AG04449 (cell line): ENCODE data around the gene LRG1.

Experiments
- CTCF ChIA-PET: fragments of 350-600 bp; formaldehyde crosslinking; extraction: SDS; loops from one replicate; lab custom pipeline; 2021; ENCODE audit warnings: antibody characterized with exemption; lab: Yijun Ruan, JAX
- POLR2A ChIA-PET: fragments of 400-600, 350-600 bp; formaldehyde crosslinking; extraction: SDS; loops from one replicate; lab custom pipeline; 2020; ENCODE audit warnings: antibody characterized with exemption, inconsistent platforms; lab: Yijun Ruan, JAX
- DNase-seq: peaks from one replicate; pipeline ENCODE4 v3.0.0-alpha.2; 2010; ENCODE audit warnings: low read depth, low spot score
- H3K4me3 ChIP-seq: 2 replicates; pipeline ENCODE4 v1.5.1; 2011; ENCODE audit warnings: low read depth, mild to moderate bottlenecking, control low read depth, low read length
- CTCF ChIP-seq: IDR thresholded peaks from one replicate; pipeline ENCODE4 v1.5.1; 2011; ENCODE audit warnings: mild to moderate bottlenecking, moderate library complexity, low read length, control low read depth, inconsistent platforms; ENCODE audit not compliant: insufficient read depth; ENCODE audit errors: missing control alignments

LRG1 gene

GRCh38 chr19:4510435-4511255 lies 29.2 kb downstream of the LRG1 start:
- no peak for TF ChIP-seq CTCF
- ChIA-PET CTCF (interaction anchor here (1.2 to 3.2 kb wide), 2 partner anchors 12 to 14 kb away, joined by 3 to 19 read pairs; no protein-coding TSS in a partner anchor), POLR2A (no interaction called here)
- no peak overlapping the region for H3K4me3 ChIP-seq
- DNase-seq, result no peak

- no peak for DNase-seq
- no peak overlapping the region for H3K4me3 ChIP-seq
- POLR2A ChIA-PET, result no interaction called here
- CTCF ChIA-PET, result interaction anchor here (2.3 to 3.2 kb wide), 2 partner anchors 14 to 16 kb away, joined by 10 to 19 read pairs; no protein-coding TSS in a partner anchor
- no peak for TF ChIP-seq CTCF
Measured at GRCh38 chr19:4508698-4509097, 31.1 kb downstream of the LRG1 start.

GRCh38 chr19:4507804-4508203 lies 32.0 kb downstream of the LRG1 start:
- DNase-seq, result no peak
- ChIA-PET CTCF (interaction anchor here (0.5 to 3.2 kb wide), 3 partner anchors 14 to 41 kb away, joined by 3 to 19 read pairs (median 10); no protein-coding TSS in a partner anchor), POLR2A (no interaction called here)
- no peak for TF ChIP-seq CTCF
- no peak overlapping the region for H3K4me3 ChIP-seq

- DNase-seq, result no peak
- no peak overlapping the region for H3K4me3 ChIP-seq
- ChIA-PET CTCF (interaction anchor here (2.3 to 3.2 kb wide), 2 partner anchors 15 to 18 kb away, joined by 10 to 19 read pairs; no protein-coding TSS in a partner anchor), POLR2A (no interaction called here)
- TF ChIP-seq CTCF, result no peak
Measured at GRCh38 chr19:4507150-4507452, 32.7 kb downstream of the LRG1 start.

- CTCF ChIA-PET, result interaction anchor here (2.3 kb wide), 1 partner anchor 19 kb away, joined by 10 read pairs; no protein-coding TSS in a partner anchor
- TF ChIP-seq CTCF, result no peak
- H3K4me3 ChIP-seq, result no peak overlapping the region
- POLR2A ChIA-PET, result no interaction called here
- peak; percentile 17 for DNase-seq
Measured at GRCh38 chr19:4506449-4507149, 33.2 kb downstream of the LRG1 start.
